AG04449 (cell line): ENCODE data around the gene MED31.

Experiments
- CTCF ChIA-PET: fragments of 350-600 bp; formaldehyde crosslinking; extraction: SDS; loops from one replicate; lab custom pipeline; 2021; ENCODE audit warnings: antibody characterized with exemption; lab: Yijun Ruan, JAX
- POLR2A ChIA-PET: fragments of 400-600, 350-600 bp; formaldehyde crosslinking; extraction: SDS; loops from one replicate; lab custom pipeline; 2020; ENCODE audit warnings: antibody characterized with exemption, inconsistent platforms; lab: Yijun Ruan, JAX
- DNase-seq: peaks from one replicate; pipeline ENCODE4 v3.0.0-alpha.2; 2010; ENCODE audit warnings: low read depth, low spot score
- H3K4me3 ChIP-seq: 2 replicates; pipeline ENCODE4 v1.5.1; 2011; ENCODE audit warnings: low read depth, mild to moderate bottlenecking, control low read depth, low read length
- TF ChIP-seq, protein P1 (sequence below): IDR thresholded peaks from one replicate; pipeline ENCODE4 v1.5.1; 2011; ENCODE audit warnings: mild to moderate bottlenecking, moderate library complexity, low read length, control low read depth, inconsistent platforms; ENCODE audit not compliant: insufficient read depth; ENCODE audit errors: missing control alignments

Gene MED31

DNA sequence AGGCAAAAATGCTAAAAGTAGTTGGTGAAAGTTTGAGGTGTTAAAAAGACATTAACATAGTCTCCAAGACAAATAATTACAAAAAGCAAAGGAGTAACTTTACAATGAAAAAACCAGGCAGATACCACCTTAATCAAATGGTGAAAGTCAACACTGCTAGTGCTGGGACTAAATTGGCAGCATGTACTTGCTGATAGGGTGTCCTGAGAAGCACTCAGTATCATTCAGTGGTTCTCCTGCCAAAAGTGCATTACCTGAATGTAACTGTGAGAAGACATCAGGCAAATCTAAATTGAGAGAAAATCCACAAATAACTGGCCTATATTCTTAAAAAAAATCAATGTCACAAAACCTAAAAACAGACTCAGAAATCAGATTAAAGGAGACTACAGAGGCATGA is 18.9 kb downstream of the MED31 start:
- H3K4me3 ChIP-seq, result no peak overlapping the region
- ChIA-PET POLR2A (no interaction called here), CTCF (no interaction called here)
- no peak for DNase-seq
- TF ChIP-seq, protein P1, sequence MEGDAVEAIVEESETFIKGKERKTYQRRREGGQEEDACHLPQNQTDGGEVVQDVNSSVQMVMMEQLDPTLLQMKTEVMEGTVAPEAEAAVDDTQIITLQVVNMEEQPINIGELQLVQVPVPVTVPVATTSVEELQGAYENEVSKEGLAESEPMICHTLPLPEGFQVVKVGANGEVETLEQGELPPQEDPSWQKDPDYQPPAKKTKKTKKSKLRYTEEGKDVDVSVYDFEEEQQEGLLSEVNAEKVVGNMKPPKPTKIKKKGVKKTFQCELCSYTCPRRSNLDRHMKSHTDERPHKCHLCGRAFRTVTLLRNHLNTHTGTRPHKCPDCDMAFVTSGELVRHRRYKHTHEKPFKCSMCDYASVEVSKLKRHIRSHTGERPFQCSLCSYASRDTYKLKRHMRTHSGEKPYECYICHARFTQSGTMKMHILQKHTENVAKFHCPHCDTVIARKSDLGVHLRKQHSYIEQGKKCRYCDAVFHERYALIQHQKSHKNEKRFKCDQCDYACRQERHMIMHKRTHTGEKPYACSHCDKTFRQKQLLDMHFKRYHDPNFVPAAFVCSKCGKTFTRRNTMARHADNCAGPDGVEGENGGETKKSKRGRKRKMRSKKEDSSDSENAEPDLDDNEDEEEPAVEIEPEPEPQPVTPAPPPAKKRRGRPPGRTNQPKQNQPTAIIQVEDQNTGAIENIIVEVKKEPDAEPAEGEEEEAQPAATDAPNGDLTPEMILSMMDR, result no peak

DNA sequence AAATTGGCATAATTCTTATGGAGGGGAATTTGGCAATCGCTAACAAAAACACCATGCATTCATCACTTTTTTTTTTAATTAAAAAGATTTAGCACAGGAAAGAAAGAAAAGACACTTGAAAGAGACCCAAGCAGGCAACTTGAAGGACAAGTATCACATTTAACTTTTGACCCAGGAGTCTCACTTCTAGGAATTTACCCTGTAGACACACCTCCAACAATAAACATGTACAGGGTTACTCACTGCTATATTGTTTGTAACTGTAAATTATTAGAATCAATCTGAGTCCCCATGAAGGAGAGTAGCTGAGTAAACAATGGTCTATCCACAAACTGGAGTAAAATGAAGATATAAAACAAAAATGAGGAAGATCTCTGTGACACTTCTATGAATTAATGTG is 21.0 kb downstream of the MED31 start:
- CTCF ChIA-PET, result no interaction called here
- TF ChIP-seq, protein P1, result no peak
- POLR2A ChIA-PET, result no interaction called here
- H3K4me3 ChIP-seq, result no peak overlapping the region
- DNase-seq, result no peak

DNA sequence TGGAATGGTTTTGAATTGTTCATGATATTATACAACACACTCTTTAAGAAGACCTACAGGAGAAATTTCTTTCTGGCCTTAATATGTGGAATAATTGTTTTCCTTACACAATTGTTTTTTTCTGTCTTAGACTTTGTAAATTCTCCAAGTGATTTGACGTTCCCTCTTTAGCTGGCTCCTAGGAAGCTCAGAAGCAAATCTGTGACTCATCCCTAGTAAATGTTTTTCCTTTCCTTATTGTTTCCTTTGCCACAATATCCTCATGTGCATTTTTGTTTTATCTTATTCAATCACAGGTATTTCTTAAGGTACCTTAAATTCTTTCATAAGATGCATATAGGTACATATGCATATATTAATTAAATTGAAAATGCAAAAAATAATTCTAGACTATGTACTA is 24.4 kb downstream of the MED31 start:
- TF ChIP-seq, protein P1, result no peak
- ChIA-PET POLR2A (interaction anchor here (0.6 kb wide), 1 partner anchor 9 kb away, joined by 3 read pairs; no protein-coding TSS in a partner anchor), CTCF (interaction anchor here (1.4 kb wide), 1 partner anchor 29 kb away, joined by 3 read pairs; no protein-coding TSS in a partner anchor)
- no peak overlapping the region for H3K4me3 ChIP-seq
- DNase-seq, result no peak

DNA sequence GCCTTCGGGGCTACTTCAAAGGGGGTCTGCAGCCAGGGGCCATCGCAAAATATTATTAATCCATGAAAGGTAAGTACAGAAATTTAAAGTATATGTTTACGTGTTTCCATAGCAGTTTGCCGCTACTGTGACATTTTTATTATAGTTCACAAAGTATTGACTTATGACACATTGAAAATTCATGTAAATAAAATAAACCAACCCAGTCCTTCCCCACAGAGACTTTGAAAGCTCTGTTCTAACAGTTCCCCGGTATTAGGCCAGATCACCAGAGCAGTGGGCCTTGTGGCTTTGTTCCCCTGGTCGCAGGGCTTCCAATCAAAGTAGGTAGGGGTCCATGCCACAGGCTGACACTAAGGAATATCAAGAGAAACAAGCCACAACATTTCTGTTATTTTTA is 24.8 kb downstream of the MED31 start:
- POLR2A ChIA-PET, result no interaction called here

DNA sequence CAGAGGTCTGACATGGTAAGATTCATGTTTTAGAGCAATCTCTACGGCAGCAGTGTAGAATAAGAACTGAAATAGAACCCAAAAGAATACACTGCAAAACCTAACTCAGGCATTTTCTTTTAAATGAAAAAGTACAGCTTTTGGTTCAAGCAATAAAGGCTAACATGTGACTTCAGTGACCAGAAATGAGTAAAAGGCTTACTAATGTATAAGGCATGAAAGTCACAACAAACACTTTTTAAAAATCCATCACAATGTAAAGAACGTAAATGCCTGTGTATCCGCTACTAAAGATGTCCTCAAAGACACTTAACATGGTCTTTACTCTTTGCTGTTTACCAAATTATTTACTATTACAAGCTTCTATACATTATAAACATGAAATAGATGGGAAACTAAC is 27.5 kb downstream of the MED31 start:
- ChIA-PET POLR2A (interaction anchor here (0.7 kb wide), 1 partner anchor 17 kb away, joined by 3 read pairs; the partner anchor contains the start of genes KIAA0753 and TXNDC17), CTCF (interaction anchor here (1.8 kb wide), 1 partner anchor 152 kb away, joined by 6 read pairs; no protein-coding TSS in a partner anchor)
- no peak overlapping the region for H3K4me3 ChIP-seq
- DNase-seq, result no peak
- TF ChIP-seq, protein P1, result no peak

More for the DNA sequence above, 24.8 kb downstream of the MED31 start:
- CTCF ChIA-PET, result no interaction called here
- DNase-seq, result no peak
- H3K4me3 ChIP-seq, result no peak overlapping the region
- TF ChIP-seq, protein P1, result no peak

DNA sequence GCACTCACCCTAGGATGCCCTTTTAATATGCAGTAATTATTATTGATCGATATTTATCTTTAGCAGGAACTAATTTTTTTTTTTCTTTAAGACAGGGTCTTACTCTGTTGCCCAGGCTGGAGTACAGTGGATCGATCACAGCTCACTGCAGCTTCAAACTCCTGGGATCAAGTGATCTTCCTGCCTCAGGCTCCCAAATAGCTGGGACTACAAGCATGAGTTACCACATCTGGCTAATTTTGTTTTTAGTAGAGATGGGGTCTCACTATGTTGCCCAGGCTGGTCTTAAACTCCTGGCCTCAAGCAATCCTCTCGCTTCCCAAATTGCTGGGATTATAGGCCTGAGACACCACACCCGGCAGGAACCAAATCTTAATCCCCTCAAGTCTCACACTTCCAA is 40.2 kb downstream of the MED31 start:
- TF ChIP-seq, protein P1, result no peak
- no peak overlapping the region for H3K4me3 ChIP-seq
- ChIA-PET CTCF (interaction anchor here (1.5 kb wide), 1 partner anchor 138 kb away, joined by 6 read pairs; no protein-coding TSS in a partner anchor), POLR2A (no interaction called here)
- DNase-seq, result no peak
